ENCODE results near the gene FHIT. TPM values are rescaled to one million over a fixed set of nuclear protein-coding genes. Genes with fewer than 3 reads are reported as not detected.

The FHIT gene
- polyA plus RNA-seq, 1 of the 3 experiments (the other 2 are of a cell fraction), result 0.41 TPM

GRCh38 chr3:59937201-59937600, 1314.1 kb downstream of the FHIT start:
- Histone ChIP-seq H3K9me2 (no peaks in the 10 kb centered on the region), H3K4me3 (ENCODE audit: low read depth in 2 of 2, low read length in 1 of 2) (no peak overlapping the region), H3K27ac (ENCODE audit: low read depth in 2 of 2, low read length in 1 of 2) (no peak overlapping the region), H4K20me1 (ENCODE audit: insufficient read depth) (no peaks in the 10 kb centered on the region), H3K27me3 (ENCODE audit: insufficient read depth) (no peaks in the 10 kb centered on the region), H3K36me3 (replicated peaks in 1 of 2; ENCODE audit: control insufficient read depth in 1 of 2, insufficient read depth in 2 of 2, low read length in 1 of 2) (no peaks in the 10 kb centered on the region), H3K9ac (no peak overlapping the region), H3K4me2 (no peak overlapping the region), H3K9me3 (no peaks in the 10 kb centered on the region), H3K79me2 (ENCODE audit: insufficient read depth) (no peaks in the 10 kb centered on the region), H3K4me1 (ENCODE audit: control insufficient read depth in 1 of 2, insufficient read depth in 2 of 2, low read depth in 1 of 2, low read length in 1 of 2) (no peaks in the 10 kb centered on the region; a peak in 1 of 4 replicates), H2AFZ (ENCODE audit: low read depth) (no peak overlapping the region), H3F3A (replicated peaks; ENCODE audit: insufficient read depth) (no peaks in the 10 kb centered on the region)
- TF ChIP-seq TEAD4 (IDR thresholded peaks at IDR 0.05; ENCODE audit: borderline replicate concordance, insufficient read depth) (no peak), CHD2 (IDR thresholded peaks at IDR 0.05; ENCODE audit: low read length, partially characterized antibody) (no peak), SMC3 (IDR thresholded peaks at IDR 0.05; ENCODE audit: low read depth, low read length) (no peak), NRF1 (IDR thresholded peaks at IDR 0.05; ENCODE audit: low read depth, low read length) (no peak), TCF12 (IDR thresholded peaks at IDR 0.05) (no peak)
- no peak for DNase-seq
- 53% methylated on average over 4 of the region's 4 CpGs for WGBS (ENCODE audit: low lambda C conversion rate)
- CTCF ChIA-PET, result interaction anchor here (0.6 kb wide), 1 partner anchor 28 kb away, joined by 3 read pairs; no protein-coding TSS in a partner anchor
- POLR2A ChIA-PET, result no interaction called here

DNA sequence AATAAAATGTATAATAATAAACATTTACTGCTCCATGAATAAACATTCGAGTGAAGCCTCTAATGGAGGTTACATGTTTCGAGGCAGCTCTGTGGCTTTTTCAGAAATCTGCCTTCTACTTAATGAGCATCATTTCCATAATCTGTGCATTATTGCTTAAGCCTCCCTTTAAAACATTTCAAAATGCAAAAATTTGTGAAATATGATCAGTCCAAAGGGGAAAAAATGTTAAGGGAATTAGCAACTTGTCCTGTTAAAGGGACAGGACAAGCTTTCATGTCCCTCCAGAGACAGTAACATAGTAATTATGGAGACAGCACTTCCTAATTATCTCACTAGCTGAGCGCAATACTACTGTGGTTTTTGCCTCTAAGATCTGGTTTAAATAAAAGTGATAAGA, 1314.8 kb downstream of the FHIT start:
- TF ChIP-seq POLR2AphosphoS5 (IDR thresholded peaks at IDR 0.05; ENCODE audit: low read depth, low read length) (no peak), PBX3 (IDR thresholded peaks at IDR 0.05) (no peak), YY1 (IDR thresholded peaks at IDR 0.05; ENCODE audit: low read depth) (no peak), MXI1 (IDR thresholded peaks at IDR 0.05; ENCODE audit: low read depth, low read length) (no peak), SIN3A (IDR thresholded peaks at IDR 0.05; ENCODE audit: borderline replicate concordance, low read depth, low read length) (no peak), FOXJ3 (CRISPR knock-in tag; IDR thresholded peaks at IDR 0.05) (no peak), JUND (IDR thresholded peaks at IDR 0.05) (no peak), RXRA (IDR thresholded peaks at IDR 0.05; ENCODE audit: borderline replicate concordance, low read depth) (no peak), RFX5 (IDR thresholded peaks at IDR 0.05; ENCODE audit: low read length) (no peak)
- TF ChIP-seq, protein P1, sequence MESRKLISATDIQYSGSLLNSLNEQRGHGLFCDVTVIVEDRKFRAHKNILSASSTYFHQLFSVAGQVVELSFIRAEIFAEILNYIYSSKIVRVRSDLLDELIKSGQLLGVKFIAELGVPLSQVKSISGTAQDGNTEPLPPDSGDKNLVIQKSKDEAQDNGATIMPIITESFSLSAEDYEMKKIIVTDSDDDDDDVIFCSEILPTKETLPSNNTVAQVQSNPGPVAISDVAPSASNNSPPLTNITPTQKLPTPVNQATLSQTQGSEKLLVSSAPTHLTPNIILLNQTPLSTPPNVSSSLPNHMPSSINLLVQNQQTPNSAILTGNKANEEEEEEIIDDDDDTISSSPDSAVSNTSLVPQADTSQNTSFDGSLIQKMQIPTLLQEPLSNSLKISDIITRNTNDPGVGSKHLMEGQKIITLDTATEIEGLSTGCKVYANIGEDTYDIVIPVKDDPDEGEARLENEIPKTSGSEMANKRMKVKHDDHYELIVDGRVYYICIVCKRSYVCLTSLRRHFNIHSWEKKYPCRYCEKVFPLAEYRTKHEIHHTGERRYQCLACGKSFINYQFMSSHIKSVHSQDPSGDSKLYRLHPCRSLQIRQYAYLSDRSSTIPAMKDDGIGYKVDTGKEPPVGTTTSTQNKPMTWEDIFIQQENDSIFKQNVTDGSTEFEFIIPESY (IDR thresholded peaks at IDR 0.05; ENCODE audit: borderline replicate concordance, low read depth), result no peak
- no peak overlapping the region for H3K27ac ChIP-seq (ENCODE audit: low read depth in 2 of 2, low read length in 1 of 2)
- no peak overlapping the region for H2AFZ ChIP-seq (ENCODE audit: low read depth)
- no peaks in the 10 kb centered on the region for H3K79me2 ChIP-seq (ENCODE audit: insufficient read depth)
- H3K27me3 ChIP-seq (ENCODE audit: insufficient read depth), result no peaks in the 10 kb centered on the region
- DNase-seq, result peak; percentile 1
- no peaks in the 10 kb centered on the region for H3K36me3 ChIP-seq (replicated peaks in 1 of 2; ENCODE audit: control insufficient read depth in 1 of 2, insufficient read depth in 2 of 2, low read length in 1 of 2)
- 43% methylated on average over 3 of the region's 3 CpGs for WGBS (ENCODE audit: low lambda C conversion rate)
- no peaks in the 10 kb centered on the region for H4K20me1 ChIP-seq (ENCODE audit: insufficient read depth)
- no peaks in the 10 kb centered on the region for H3K9me2 ChIP-seq
- no peaks in the 10 kb centered on the region; a peak in 1 of 4 replicates for H3K4me1 ChIP-seq (ENCODE audit: control insufficient read depth in 1 of 2, insufficient read depth in 2 of 2, low read depth in 1 of 2, low read length in 1 of 2)
- POLR2A ChIA-PET, result no interaction called here
- no peak overlapping the region for H3K4me3 ChIP-seq (ENCODE audit: low read depth in 2 of 2, low read length in 1 of 2)
- no peaks in the 10 kb centered on the region for H3F3A ChIP-seq (replicated peaks; ENCODE audit: insufficient read depth)
- no peak overlapping the region for H3K4me2 ChIP-seq
- H3K9ac ChIP-seq, result no peak overlapping the region
- no peaks in the 10 kb centered on the region for H3K9me3 ChIP-seq
- CTCF ChIA-PET, result interaction anchor here (2.6 kb wide), 1 partner anchor 10 kb away, joined by 7 read pairs; no protein-coding TSS in a partner anchor
